H9 (cell line): ENCODE data around the gene TLE4. TPM values are rescaled to one million over a fixed set of nuclear protein-coding genes. Genes with fewer than 3 reads are reported as not detected.

Experiments
- DNase-seq: peaks from one replicate; pipeline ENCODE4 v3.0.0-alpha.2; 2017
- H2AFZ ChIP-seq: one replicate; pipeline ENCODE4 v1.6.1; 2013; ENCODE audit warnings: mild to moderate bottlenecking, low read length, control low read depth, moderate library complexity
- H2AK5ac ChIP-seq: 2 replicates; pipeline ENCODE4 v1.6.1; 2013; ENCODE audit warnings: low read length, control low read depth, mixed read lengths; ENCODE audit not compliant: insufficient read length
- H2BK120ac ChIP-seq: one replicate; pipeline ENCODE4 v1.6.1; 2013; ENCODE audit warnings: low read depth, mild to moderate bottlenecking, low read length, control low read depth, inconsistent platforms; ENCODE audit not compliant: poor library complexity, severe bottlenecking
- H2BK12ac ChIP-seq: 2 replicates; pipeline ENCODE4 v1.6.1; 2013; ENCODE audit warnings: low read length, control low read depth, mixed read lengths, low read depth; ENCODE audit not compliant: insufficient read length
- H2BK15ac ChIP-seq: 2 replicates; pipeline ENCODE4 v1.6.1; 2013; ENCODE audit warnings: low read depth, low read length, control low read depth
- H2BK20ac ChIP-seq: one replicate; pipeline ENCODE4 v1.6.1; 2013; ENCODE audit warnings: low read depth, mild to moderate bottlenecking, low read length, control low read depth, inconsistent platforms; ENCODE audit not compliant: poor library complexity, severe bottlenecking
- H2BK5ac ChIP-seq: 2 replicates; pipeline ENCODE4 v1.6.1; 2013; ENCODE audit warnings: low read length, control low read depth, mixed read lengths; ENCODE audit not compliant: insufficient read length
- H3K14ac ChIP-seq: 2 replicates; pipeline ENCODE4 v1.6.1; 2013; ENCODE audit warnings: low read length, control low read depth; ENCODE audit not compliant: insufficient read depth
- H3K18ac ChIP-seq: 2 replicates; pipeline ENCODE4 v1.6.1; 2013; ENCODE audit warnings: low read depth, mild to moderate bottlenecking, mixed read lengths, low read length, control low read depth; ENCODE audit not compliant: insufficient read length
- H3K23ac ChIP-seq: 2 replicates; pipeline ENCODE4 v1.6.1; 2013; ENCODE audit warnings: low read length, control low read depth, mixed read lengths, low read depth; ENCODE audit not compliant: insufficient read length
- H3K23me2 ChIP-seq: 2 replicates; pipeline ENCODE4 v1.6.1; 2013; ENCODE audit warnings: low read depth, mild to moderate bottlenecking, mixed read lengths, low read length, control low read depth; ENCODE audit not compliant: insufficient read length, poor library complexity, severe bottlenecking
- H3K27ac ChIP-seq: 2 replicates; pipeline ENCODE4 v1.5.1; 2013; ENCODE audit warnings: low read length, control low read depth, mixed read lengths, low read depth; ENCODE audit not compliant: insufficient read length
- H3K27me3 ChIP-seq: 2 replicates; pipeline ENCODE4 v1.6.1; 2013; ENCODE audit warnings: low read length, control low read depth, inconsistent platforms; ENCODE audit not compliant: insufficient read depth
- H3K4ac ChIP-seq: 2 replicates; pipeline ENCODE4 v1.6.1; 2013; ENCODE audit warnings: low read depth, mild to moderate bottlenecking, control low read depth, inconsistent platforms, low read length, moderate library complexity
- H3K4me1 ChIP-seq: 2 replicates; pipeline ENCODE4 v1.6.1; 2013; ENCODE audit warnings: low read length, control low read depth, inconsistent platforms; ENCODE audit not compliant: insufficient read depth
- H3K4me2 ChIP-seq: 2 replicates; pipeline ENCODE4 v1.6.1; 2013; ENCODE audit warnings: low read length, control low read depth, mixed read lengths; ENCODE audit not compliant: insufficient read length, insufficient read depth
- H3K56ac ChIP-seq: 2 replicates; pipeline ENCODE4 v1.6.1; 2013; ENCODE audit warnings: low read depth, mild to moderate bottlenecking, mixed read lengths, low read length, control low read depth; ENCODE audit not compliant: insufficient read length
- H3K79me1 ChIP-seq: 2 replicates; pipeline ENCODE4 v1.6.1; 2013; ENCODE audit warnings: low read depth, mild to moderate bottlenecking, moderate library complexity, low read length, control low read depth, inconsistent platforms; ENCODE audit not compliant: insufficient read depth, poor library complexity, severe bottlenecking
- H3K79me2 ChIP-seq: 2 replicates; pipeline ENCODE4 v1.6.1; 2013; ENCODE audit warnings: low read length, control low read depth, inconsistent platforms; ENCODE audit not compliant: insufficient read depth
- H3K9ac ChIP-seq: 2 replicates; pipeline ENCODE4 v1.6.1; 2013; ENCODE audit warnings: low read length, control low read depth, mixed read lengths; ENCODE audit not compliant: insufficient read length; ENCODE audit errors: extremely low read depth
- H3K9me3 ChIP-seq: one replicate; pipeline ENCODE4 v1.6.1; 2013; ENCODE audit warnings: low read depth, low read length, inconsistent platforms; ENCODE audit not compliant: control insufficient read depth
- H3T11ph ChIP-seq: one replicate; pipeline ENCODE4 v1.6.1; 2013; ENCODE audit warnings: mild to moderate bottlenecking, low read length, control low read depth, inconsistent platforms
- H4K20me1 ChIP-seq: one replicate; pipeline ENCODE4 v1.6.1; 2013; ENCODE audit not compliant: control insufficient read depth, insufficient read length, insufficient read depth
- H4K5ac ChIP-seq: 2 replicates; pipeline ENCODE4 v1.6.1; 2013; ENCODE audit warnings: low read depth, mild to moderate bottlenecking, mixed read lengths, low read length, control low read depth; ENCODE audit not compliant: insufficient read length
- H4K8ac ChIP-seq: replicated peaks from 2 replicates; pipeline ENCODE4 v1.6.1; 2013; ENCODE audit warnings: low read length, control low read depth, mixed read lengths, low read depth; ENCODE audit not compliant: insufficient read length
- H4K91ac ChIP-seq: 2 replicates; pipeline ENCODE4 v1.6.1; 2013; ENCODE audit warnings: low read depth, mild to moderate bottlenecking, moderate library complexity, mixed read lengths, low read length, control low read depth; ENCODE audit not compliant: insufficient read length
- H3K27ac Mint-ChIP-seq, 3 experiments: 2 replicates in 2 of 3; 3 replicates in 1 of 3; pipeline ENCODE4 v1.8.0; 2020 to 2021; ENCODE audit warnings: mixed read lengths in 3 of 3, mild to moderate bottlenecking in 1 of 3, moderate library complexity in 1 of 3
- H3K27me3 Mint-ChIP-seq: 2 replicates; pipeline ENCODE4 v1.8.0; 2021; ENCODE audit warnings: low read depth, mild to moderate bottlenecking, moderate library complexity, mixed read lengths
- H3K36me3 Mint-ChIP-seq, 3 experiments: 2 replicates in 2 of 3; 3 replicates in 1 of 3; pipeline ENCODE4 v1.8.0; 2020 to 2021; ENCODE audit warnings: low read depth in 3 of 3, mixed read lengths in 3 of 3; ENCODE audit not compliant: insufficient read depth in 1 of 3
- H3K4me1 Mint-ChIP-seq, 2 experiments: 2 replicates each; pipeline ENCODE4 v1.8.0; 2020; ENCODE audit warnings: mixed read lengths in 2 of 2
- H3K4me3 Mint-ChIP-seq, 2 experiments: 2 replicates in 1 of 2; 3 replicates in 1 of 2; pipeline ENCODE4 v1.8.0; 2020 to 2021; ENCODE audit warnings: mild to moderate bottlenecking in 2 of 2, mixed read lengths in 2 of 2, moderate library complexity in 1 of 2
- H3K9me3 Mint-ChIP-seq, 2 experiments: 2 replicates in 1 of 2; 3 replicates in 1 of 2; pipeline ENCODE4 v1.8.0; 2020; ENCODE audit warnings: mild to moderate bottlenecking in 2 of 2, mixed read lengths in 2 of 2, moderate library complexity in 1 of 2
- CTCF ChIP-seq: fragments of 200-600 bp; sonication (generic); conservative IDR thresholded peaks from 3 replicates; pipeline ENCODE4 v1.8.0; 2021; ENCODE audit warnings: antibody characterized with exemption, mild to moderate bottlenecking
- WGBS: extraction: QIAGEN DNeasy Blood & Tissue Kit; methylation state at CpG from one replicate; pipeline ENCODE4 v1.1.7; 2013; ENCODE audit warnings: missing lambda C conversion rate, low lambda C conversion rate, mixed read lengths; ENCODE audit not compliant: insufficient read length; ENCODE audit errors: extremely low coverage; 5-methylcytosine and 5-hydroxymethylcytosine counted together
- total RNA-seq: library from RNA; stranded (reverse); gene quantifications from 2 replicates; pipeline ENCODE4 v1.2.1, GENCODE V29; 2021

The TLE4 gene
- total RNA-seq, 1 experiment from 2014 or later, result 35.1 TPM

GRCh38 chr9:79689576-79689975 lies 117.8 kb downstream of the TLE4 start:
- no peak overlapping the region for H3K4ac ChIP-seq
- H3K27me3 Mint-ChIP-seq, result no peaks in the 10 kb centered on the region
- H2BK20ac ChIP-seq, result no peak overlapping the region
- H3K79me2 ChIP-seq, result no peaks in the 10 kb centered on the region
- H3K9me3 ChIP-seq, result no peaks in the 10 kb centered on the region
- no CpG with 5 or more reads among the region's 4 CpGs for WGBS
- no peaks in the 10 kb centered on the region for H4K20me1 ChIP-seq
- H2BK120ac ChIP-seq, result no peak overlapping the region
- H3K9ac ChIP-seq, result no peak overlapping the region
- H2AK5ac ChIP-seq, result no peak overlapping the region
- H3K4me1 Mint-ChIP-seq, result peaks cover 37 to 39% of the 10 kb centered on the region in 2 experiments
- H3T11ph ChIP-seq, result no peak overlapping the region
- H3K36me3 Mint-ChIP-seq, result peaks cover 2 to 13% (median 12%) of the 10 kb centered on the region in 3 experiments; a peak in 4 of 7 replicates
- no peak overlapping the region for H2AFZ ChIP-seq
- no peak overlapping the region for H2BK12ac ChIP-seq
- H3K27ac ChIP-seq, result no peak overlapping the region
- H3K4me2 ChIP-seq, result no peak overlapping the region
- no peak for DNase-seq
- no peak overlapping the region for H4K91ac ChIP-seq
- no peak overlapping the region for H3K4me3 Mint-ChIP-seq
- H2BK15ac ChIP-seq, result no peak overlapping the region
- no peaks in the 10 kb centered on the region for H3K9me3 Mint-ChIP-seq
- no peak overlapping the region for H4K5ac ChIP-seq
- H3K27ac Mint-ChIP-seq, result no peak overlapping the region
- H4K8ac ChIP-seq, result no peak overlapping the region
- TF ChIP-seq CTCF, result no peak
- H3K23ac ChIP-seq, result no peak overlapping the region
- H3K79me1 ChIP-seq, result no peaks in the 10 kb centered on the region
- no peaks in the 10 kb centered on the region for H3K23me2 ChIP-seq
- H3K27me3 ChIP-seq, result no peaks in the 10 kb centered on the region
- H3K14ac ChIP-seq, result no peak overlapping the region
- H3K18ac ChIP-seq, result no peak overlapping the region
- no peak overlapping the region for H3K56ac ChIP-seq
- peaks cover 10% of the 10 kb centered on the region; the same call in 1 of the 2 replicates for H3K4me1 ChIP-seq
- no peak overlapping the region for H2BK5ac ChIP-seq
